Measurements from ENCODE around the gene RFX4. TPM values are rescaled to one million over a fixed set of nuclear protein-coding genes. Genes with fewer than 3 reads are reported as not detected.
"Not testable (repeated sequence)": the region's sequence is repeated elsewhere in the genome, so short reads cannot be mapped to it uniquely, and the experiment has no call there.

Gene RFX4
- total RNA-seq, 1 donor from 2014 or later: 0.13 TPM

DNA sequence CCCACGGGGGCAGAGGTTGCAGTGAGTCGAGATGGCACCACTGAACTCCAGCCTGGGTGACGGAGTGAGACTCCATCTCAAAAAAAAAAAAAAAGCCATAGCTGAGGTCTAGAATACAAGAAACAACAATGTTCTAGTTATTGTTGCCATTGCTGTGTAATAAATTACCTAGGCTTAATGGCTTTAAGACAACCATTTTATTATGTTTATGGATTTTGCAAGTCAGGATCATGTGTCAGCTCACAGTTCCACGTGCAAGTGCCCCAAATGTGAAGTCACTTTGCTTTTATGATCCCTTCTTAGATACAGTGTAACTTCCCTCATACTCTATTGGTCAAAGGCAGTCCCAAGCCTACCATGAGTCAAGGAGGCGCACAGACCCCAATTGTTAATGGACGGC lies 142.1 kb downstream of the RFX4 start:
- no peak for DNase-seq (ENCODE audit: low spot score)

DNA sequence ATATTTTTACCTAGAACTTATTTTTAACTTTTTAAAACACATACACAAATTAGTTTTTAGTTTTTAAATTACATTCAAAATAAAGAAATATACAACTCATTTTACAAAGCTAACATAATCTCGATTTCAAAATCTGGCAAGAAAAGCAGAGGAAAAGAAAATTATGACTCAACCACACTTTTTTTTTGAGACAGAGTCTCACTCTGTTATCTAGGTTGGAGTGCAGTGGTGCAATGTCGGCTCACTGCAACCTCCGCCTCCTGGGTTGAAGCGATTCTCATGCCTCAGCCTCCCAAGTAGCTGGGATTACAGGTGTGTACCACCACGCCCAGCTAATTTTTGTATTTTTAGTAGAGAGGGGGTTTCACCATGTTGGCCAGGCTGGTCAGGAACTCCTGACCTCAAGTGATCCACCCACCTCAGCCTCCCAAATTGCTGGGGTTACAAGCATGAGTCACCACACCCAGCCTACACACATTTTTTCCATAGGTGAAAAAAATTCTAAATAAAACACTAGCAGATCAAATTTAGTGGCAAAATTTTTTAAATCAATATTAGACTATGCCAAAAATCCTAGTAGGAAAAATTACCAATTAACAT lies 143.9 kb downstream of the RFX4 start:
- DNase-seq (ENCODE audit: low spot score): not testable (repeated sequence)

DNA sequence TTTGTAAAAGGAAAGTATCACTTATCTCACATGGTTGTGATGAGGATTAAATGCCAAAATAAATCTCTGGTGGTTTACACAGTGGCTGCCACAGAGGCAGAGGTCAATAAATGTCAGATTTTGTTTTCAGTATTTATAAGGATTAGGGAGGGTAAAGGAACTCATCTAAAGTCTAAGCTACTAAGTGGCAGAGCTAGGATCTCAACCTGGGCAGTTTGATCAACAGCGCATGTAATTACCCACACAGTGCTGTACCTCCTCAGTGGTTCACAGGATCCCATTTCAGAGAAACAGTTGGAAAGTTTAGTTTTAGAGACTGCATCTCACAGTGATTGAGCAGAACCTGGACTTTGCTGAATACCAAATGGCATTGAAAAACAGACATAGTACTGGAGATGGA lies 146.8 kb downstream of the RFX4 start:
- DNase-seq (ENCODE audit: low spot score): no peak

DNA sequence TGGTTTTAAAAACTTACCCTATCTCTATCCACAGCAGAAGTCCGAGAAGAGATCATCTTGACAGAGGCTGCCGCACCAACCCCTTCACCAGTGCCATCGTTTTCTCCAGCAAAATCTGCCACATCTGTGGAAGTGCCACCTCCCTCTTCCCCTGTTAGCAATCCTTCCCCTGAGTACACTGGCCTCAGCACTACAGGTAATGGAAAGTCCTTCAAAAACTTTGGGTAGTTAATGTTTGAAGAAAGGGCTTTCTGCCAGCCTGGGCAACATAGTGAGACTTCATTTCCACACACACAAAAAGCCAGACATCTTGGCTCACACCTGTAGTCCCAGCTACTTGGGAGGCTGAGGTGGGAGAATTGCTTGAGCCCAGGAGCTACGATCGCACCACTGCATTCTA lies 150.1 kb downstream of the RFX4 start:
- DNase-seq (ENCODE audit: low spot score): no peak

DNA sequence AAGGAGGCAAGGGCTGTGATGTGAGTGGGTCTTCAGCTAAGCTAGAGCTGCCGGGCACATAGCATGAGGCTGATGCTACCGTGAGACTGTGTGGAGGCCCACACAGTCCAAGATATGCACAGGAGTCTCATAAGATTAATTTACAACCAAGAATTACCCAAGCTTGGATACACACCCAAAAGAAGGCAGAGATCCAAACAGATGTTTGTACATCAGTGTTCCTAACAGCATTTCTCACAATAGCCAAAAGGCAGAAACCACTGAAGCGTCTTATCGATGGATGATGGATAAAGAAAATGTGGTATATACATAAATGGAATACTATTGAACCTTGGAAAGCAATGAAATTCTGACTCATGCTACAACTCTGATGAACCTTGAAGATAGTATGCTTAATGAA lies 150.9 kb downstream of the RFX4 start:
- no peak for DNase-seq (ENCODE audit: low spot score)

DNA sequence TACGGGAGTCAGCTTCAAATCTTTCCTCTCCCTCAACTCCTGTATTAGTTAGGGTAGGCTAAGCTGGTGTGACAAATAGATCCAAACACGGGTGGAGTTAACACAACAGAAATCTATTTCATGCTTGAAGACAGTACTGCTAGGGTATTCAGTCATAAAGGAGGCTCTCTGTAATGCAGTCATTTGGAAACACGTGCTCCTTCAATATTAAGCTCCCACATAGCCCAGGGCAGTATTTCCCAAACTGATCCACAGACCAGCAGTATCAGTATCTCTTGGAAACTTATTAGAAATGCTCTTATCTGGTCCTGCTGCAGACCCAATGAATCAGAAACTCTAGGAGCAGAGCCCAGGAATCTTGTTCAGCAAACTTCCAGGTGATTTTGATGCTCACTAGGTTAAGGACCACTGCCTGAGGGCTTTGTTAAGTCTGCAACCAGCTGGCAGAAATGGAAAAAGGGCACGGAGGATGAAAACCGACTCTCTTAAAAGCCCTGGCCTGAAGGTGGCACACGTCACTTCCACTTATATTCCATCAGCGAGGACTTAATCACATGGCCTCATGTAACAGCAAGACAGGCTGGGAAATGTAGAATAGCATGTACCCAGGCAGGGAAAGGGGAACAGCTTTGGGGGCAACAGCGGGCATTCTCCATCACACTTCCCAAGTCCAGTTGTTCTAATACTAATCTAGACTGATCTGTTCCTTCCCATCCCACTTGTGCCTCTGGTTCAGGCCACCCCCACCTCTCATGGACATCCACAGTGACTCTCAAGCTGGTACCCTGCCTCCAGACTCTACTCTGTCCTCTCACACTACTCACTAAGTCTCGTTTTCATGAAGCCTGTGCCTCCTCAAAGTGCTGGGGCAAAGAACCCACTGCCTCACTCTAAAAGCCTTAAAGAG lies 153.5 kb downstream of the RFX4 start:
- DNase-seq (ENCODE audit: low spot score): no peak

DNA sequence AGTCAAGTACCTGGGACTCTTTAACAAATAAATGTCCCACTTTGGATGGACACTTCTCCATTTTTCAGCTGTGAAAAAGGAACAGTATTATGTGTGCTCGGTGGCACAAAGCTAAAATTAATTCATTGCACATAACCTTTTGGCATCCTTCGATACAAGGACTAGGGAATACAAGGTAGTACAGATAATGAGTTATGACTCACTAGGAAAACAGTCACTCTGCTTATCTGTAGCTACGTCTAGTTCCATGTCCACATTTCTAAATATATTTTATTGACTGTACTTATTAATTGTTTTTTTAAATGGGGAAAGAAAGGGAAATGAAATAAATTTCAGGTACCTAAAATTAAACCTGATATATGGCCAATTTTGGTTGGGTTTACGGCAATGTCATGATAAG lies 156.5 kb downstream of the RFX4 start:
- DNase-seq (ENCODE audit: low spot score): no peak

DNA sequence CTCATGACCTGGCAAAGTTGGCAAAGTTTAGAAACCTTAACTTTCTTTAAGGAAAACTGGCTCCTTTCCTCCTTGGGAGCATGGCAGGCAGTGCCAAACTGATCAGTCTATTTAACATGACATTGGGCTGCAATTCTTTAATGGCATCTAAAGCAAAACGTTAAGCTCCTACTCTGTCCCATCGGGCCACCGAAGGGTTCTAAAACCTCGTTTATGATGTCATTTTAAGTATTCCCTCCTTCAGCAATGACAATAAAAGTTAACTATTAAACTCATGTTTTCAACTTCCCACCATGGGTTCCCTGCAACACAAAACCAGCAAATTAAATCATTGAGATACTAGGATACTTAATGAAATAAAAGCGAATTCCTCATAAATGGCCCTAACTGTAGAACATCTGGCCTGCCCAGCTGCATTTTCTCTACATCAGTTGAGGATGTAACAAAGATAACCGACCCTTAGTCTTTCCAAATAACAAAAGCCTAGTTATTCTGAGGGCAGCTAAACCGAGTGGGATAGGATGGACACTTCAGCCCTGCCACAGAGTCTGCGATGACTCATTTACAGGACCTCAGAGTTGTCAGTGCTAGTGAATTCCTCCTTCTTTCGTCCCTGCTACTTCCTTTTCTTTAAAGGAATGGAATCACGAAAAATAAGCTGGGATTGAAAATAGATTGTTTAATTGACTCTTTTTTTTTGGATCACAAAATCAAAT lies 157.2 kb downstream of the RFX4 start:
- DNase-seq (ENCODE audit: low spot score): no peak

DNA sequence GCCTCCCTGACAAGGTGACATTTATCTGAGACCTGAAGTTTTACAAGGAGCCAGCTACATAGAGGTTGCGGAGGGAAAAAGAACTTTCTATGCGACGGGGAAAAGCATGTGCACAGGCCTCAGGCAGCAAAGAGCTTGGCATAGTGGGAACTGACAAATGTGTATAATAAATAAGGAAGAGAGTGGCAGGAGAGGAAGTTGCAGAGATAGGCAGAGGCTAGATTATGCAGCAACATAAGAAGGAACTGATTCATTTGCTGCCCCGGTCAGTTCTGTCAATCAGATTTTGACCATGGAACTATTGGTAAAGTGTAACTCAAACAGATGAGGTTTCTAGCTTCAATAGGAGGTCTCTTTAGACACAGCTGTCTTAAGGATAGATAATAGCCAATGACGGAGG lies 158.0 kb downstream of the RFX4 start:
- no peak for DNase-seq (ENCODE audit: low spot score)

DNA sequence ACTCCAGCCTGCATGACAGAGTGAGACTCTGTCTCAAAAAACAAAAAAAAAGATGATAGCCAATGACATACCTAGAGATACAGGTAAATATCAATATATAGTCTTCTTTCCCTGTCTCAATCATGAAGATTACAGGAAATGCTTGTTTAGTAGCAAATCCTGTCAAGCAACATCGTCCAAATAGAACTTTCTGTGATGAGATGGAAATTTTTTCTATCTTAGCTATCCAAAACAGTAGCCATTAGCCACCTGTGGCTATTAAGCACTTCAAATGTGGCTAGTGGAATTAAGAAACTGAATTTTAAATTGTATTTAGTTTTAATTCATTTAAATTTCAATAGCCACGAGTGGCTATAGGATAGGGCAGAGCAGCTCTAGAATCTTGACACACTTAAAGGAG lies 158.4 kb downstream of the RFX4 start:
- DNase-seq (ENCODE audit: low spot score): no peak

DNA sequence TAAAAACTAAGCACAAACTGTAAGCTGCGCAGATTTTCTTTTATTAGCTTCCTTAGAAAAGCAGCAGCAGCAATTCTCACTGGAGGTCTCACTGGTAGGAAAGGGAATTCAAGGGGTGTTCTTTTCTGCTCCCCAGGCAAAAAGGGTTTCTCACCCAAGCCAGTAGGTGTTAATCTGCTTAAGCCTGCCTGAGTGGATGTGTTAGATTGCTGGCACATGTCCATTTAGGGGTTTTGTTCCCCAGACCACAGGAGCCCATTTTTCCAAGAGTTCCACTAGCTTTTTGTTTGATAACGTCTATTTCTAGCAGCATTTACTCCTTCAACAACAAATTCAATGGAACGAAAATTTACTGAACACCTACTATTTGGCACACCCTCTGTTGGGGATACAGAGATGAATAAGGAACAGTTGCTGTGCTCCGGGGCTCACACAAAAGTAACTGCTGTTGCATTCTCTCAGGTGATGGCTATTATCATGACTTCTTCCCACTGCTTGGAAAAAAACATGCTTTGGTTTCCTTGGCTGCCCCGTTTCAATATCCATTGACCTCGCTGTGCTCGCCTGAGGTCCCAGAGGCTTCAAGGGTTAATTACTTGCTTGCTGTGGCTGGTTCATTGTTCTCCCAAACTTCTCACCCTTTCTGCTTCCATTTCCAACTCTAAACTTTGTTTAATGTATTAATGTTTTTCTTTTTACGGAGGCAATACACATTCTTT lies 160.6 kb downstream of the RFX4 start:
- no peak for DNase-seq (ENCODE audit: low spot score)

DNA sequence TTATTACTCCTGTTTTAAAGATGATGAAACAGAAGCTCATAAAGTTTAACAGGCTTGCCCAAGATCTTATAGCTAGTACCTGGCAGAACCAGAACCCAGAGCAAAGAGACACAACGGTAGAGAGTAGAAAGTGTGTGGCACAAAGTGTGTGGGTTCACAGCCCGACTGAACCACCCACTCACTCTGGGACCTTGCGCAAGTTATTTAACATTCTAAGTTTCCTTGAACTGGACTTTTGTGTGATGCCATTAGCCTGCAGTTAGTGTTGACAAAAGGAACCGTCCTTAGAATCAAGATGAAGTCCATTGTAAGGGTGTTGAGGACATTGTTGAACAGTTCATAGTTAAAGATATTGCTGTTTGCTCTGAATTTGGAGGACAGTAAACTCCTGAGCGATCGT lies 161.8 kb downstream of the RFX4 start:
- no peak for DNase-seq (ENCODE audit: low spot score)

DNA sequence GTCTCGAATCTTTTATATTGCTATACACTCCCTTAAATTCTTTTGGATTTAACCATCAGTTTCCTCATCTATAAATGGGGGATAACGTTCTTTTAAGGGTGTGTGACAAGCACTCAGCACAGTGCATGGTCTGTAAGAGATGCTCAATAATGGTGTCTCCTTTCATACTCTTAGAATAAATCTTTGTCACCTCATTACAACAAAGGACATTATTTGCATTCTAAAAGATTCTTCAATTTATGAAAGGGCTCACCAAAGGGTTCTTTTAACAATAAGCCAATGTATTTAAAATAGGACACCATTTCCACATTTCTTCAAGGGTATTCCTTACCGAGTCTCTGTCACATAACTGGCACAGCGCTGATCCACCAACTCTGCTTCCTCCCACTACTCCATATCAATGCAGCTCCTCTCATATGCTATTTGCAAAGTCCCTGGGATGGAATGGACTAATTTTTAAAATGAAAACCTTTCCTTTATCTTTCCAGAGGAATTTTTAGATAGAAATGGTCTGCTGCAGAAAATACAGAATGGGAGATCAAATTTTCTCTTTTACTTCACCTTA lies 162.5 kb downstream of the RFX4 start:
- DNase-seq (ENCODE audit: low spot score): no peak

DNA sequence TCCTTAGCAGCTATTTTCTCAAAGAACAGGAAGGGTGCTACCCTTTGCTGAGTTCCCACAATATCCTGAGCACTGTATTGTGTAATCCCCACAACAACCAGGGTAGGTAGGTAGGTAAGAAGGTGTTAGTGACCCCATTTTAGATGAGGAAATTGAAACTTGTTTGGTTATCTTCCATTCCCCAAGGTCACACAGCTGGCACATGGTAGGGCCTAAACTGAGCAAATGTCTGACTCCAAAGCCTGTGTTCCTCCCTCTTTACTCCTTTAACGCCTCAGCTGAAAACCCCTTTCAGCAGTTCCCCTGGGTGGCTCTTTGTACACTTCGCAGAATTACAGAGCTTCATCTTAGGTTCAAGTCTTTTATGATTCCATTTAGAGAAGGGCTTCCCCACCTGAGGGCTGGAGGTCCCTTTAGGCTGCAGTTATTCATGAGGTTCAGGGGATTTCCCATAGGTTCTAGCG lies 165.2 kb downstream of the RFX4 start:
- no peak for DNase-seq (ENCODE audit: low spot score)

DNA sequence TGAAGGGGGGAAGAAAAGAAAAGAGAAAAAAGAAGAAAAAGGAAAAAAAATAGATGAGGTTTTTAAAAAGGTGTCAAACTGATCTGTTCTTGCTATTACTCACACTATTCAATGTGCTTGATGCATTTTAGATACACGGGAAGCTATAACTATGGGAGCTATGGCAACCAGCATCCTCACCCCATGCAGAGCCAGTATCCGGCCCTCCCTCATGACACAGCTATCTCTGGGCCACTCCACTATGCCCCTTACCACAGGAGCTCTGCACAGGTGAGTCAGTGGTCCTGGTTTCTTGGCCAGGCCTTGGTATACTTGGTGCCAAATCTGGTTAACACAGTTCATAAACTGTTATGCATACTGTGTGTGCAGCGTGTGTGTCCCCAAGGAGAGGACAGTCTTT lies 167.7 kb downstream of the RFX4 start:
- no peak for DNase-seq (ENCODE audit: low spot score)

DNA sequence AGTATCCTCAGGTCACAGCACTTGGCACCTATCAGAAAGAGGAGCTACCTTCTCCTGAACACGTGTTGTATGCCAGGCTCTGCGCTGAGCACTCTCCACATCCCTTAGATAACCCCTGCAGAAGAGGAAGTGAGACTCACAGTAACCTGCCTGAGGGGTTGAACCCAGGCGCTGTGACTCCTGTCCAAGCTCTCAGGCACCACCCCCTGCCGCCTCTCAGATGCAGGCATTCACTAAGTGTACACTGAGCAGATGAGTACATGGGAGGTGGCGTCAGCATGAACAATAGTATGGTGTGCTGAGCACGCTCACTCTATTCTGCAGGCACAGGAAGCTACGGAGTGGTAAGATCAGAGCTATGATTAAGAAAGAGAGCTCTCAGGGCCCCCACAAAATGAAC lies 170.7 kb downstream of the RFX4 start:
- DNase-seq (ENCODE audit: low spot score): no peak

DNA sequence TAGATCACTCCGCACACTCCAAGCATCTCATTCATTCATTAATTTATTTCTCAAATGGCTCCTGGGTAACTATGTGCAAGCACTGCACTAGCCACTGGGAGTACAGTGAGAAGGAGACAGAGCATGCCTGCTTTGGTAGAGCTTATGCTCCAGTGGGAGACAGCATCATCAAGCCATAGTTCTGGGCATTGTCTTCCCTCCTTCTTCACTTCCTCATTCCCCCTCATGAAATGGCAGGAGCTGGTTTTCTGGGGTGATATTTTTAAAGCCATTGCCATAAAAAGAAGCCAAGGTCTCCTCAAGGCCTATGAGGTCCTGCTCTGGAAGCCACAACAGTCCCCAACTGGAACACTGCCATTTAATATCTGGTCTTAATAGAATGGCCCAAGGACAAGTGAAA lies 171.5 kb downstream of the RFX4 start:
- DNase-seq (ENCODE audit: low spot score): no peak

DNA sequence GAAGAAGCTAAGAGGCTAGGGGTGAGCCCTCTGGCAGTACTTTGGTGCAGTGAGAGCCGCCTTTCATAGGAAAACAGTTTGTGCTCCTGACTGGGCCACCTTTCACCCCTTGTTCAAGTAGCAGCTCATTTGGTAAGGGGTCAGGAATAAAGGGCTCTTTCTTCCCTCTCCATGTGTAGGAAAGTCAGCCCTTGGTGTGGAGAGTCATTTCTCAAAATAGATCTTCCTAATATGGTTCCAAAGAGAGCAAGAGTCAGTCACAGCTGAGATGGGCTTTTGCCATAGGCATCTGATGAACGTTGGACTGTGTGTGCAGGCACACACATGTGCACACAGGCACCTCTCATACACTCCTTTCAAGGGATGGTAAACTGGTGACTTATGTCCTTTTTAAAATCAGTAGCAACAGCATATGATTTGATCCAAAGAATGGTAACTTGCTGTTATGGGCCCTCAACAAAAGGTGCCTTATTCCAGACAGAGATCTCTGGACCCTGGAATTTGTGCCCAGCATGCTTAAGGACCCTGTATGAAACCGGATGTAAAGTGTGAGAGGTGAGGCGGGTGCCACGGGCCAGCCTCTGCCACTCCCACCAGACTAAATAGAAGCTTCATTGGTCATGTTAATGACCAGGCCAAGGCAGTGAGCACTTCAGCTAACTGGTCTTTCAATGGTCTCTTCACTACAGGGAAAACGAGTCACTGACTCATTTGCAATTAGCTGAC lies 175.0 kb downstream of the RFX4 start:
- no peak for DNase-seq (ENCODE audit: low spot score)

DNA sequence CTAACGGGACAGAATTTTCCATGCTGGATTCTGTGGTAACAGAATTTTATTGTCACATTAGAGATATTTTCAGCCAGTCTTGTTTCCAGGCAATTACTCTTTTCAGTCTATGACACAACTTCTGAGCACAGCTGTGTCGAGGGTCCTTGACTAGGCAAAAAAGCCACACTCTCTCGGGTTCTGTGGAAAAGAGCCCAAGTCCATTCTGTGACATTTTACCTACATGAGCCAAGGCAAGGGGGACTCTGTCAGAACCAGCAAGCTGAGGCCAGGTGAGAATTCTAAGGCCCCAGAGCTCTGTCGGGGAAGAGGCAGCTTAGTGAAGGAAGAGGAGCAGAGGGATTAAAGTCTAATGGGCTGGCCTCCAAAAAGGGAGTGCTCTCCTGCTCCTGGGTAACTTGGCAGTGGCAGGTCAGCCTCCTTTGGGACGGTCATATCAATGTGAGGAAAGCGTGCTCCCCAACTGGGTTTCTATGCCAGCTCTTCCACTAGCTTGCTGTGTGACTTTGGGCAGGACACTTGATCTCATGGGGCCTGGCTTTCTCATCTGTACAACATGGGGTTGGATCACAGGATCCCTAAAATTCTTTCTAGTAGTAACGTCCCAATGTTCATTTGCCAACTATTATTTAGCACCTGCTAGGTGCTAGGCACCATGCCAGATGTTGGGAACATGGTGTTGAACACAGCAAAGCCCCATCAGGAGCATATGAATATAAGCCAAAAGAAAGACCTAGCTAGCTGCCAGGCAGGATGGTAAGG lies 175.7 kb downstream of the RFX4 start:
- no peak for DNase-seq (ENCODE audit: low spot score)

All from mesenteric fat pad (tissue), 1 donor.